C1 segment of cervical spinal cord (tissue), 14 donors: ENCODE measurements around the gene PIGA.

Experiments
- DNase-seq, 14 donors: peaks; one replicate each; lab custom pipeline; 2025; lab: John Stamatoyannopoulos, UW

PIGA gene

GRCh38 chrX:15335135-15336022 is at the start of gene PIGA:
PIGA (minus strand) TSS chrX:15335523; CDS start chrX:15331930, 3,593 bp downstream.
- peak; percentile 13 to 94 (median 84) for DNase-seq

- DNase-seq, result no peak
Measured at GRCh38 chrX:15384304-15384703, 49.0 kb upstream of the PIGA start, which contains the start of gene VEGFD. VEGFD (minus strand) TSS chrX:15384413; CDS start chrX:15383946, 467 bp downstream.

GRCh38 chrX:15382813-15383212 is 47.5 kb upstream of the PIGA start:
- DNase-seq, result no peak

- no peak for DNase-seq
Measured at GRCh38 chrX:15376956-15377355, 41.6 kb upstream of the PIGA start.

- DNase-seq, result no peak
Measured at GRCh38 chrX:15373976-15374375, 38.7 kb upstream of the PIGA start.

GRCh38 chrX:15366506-15367352 is 31.4 kb upstream of the PIGA start:
- no peak for DNase-seq

GRCh38 chrX:15359701-15360100 is 24.4 kb upstream of the PIGA start:
- DNase-seq, result no peak

- DNase-seq, result no peak
Measured at GRCh38 chrX:15358533-15358932, 23.2 kb upstream of the PIGA start.

GRCh38 chrX:15356444-15356843 is 21.1 kb upstream of the PIGA start:
- DNase-seq, result no peak

- no peak for DNase-seq
Measured at GRCh38 chrX:15350329-15350996, 15.1 kb upstream of the PIGA start.

- DNase-seq, result peak in 6 of 14 donors; percentile 1 to 33 (median 10)
Measured at GRCh38 chrX:15349046-15349445, 13.7 kb upstream of the PIGA start.

- DNase-seq, result no peak
Measured at GRCh38 chrX:15345976-15346375, 10.7 kb upstream of the PIGA start.

GRCh38 chrX:15344106-15344505 is 8.8 kb upstream of the PIGA start:
- no peak for DNase-seq

GRCh38 chrX:15343075-15343476 is 7.8 kb upstream of the PIGA start:
- no peak for DNase-seq

GRCh38 chrX:15340867-15341266 is 5.5 kb upstream of the PIGA start:
- DNase-seq, result no peak

GRCh38 chrX:15336023-15336413 is 695 bp upstream of the PIGA start:
- no peak for DNase-seq

GRCh38 chrX:15334561-15334960 is 762 bp downstream of the PIGA start:
- no peak for DNase-seq

- DNase-seq, result no peak
Measured at GRCh38 chrX:15328821-15329220, 6.5 kb downstream of the PIGA start.

GRCh38 chrX:15328131-15328530 is 7.2 kb downstream of the PIGA start:
- DNase-seq, result no peak

GRCh38 chrX:15322472-15322871 is 12.9 kb downstream of the PIGA start:
- no peak for DNase-seq

GRCh38 chrX:15322072-15322471 is 13.3 kb downstream of the PIGA start:
- no peak for DNase-seq

- DNase-seq, result no peak
Measured at GRCh38 chrX:15321447-15321846, 13.9 kb downstream of the PIGA start.
